ENCODE results near the gene PSME3. TPM values are rescaled to one million over a fixed set of nuclear protein-coding genes. Genes with fewer than 3 reads are reported as not detected.
A peak's percentile ranks its signal among the peaks of the same experiment; 100 is the strongest.

PSME3 gene
- total and polyA plus RNA-seq, 2 of the 13 experiments (the other 11 are each of a cell fraction or from before 2014, with no cell fraction given), result 66.3 to 135 TPM

- peak; percentile 92 for TF ChIP-seq ZHX2 (IDR thresholded peaks at IDR 0.05; ENCODE audit: low read depth)
- TF ChIP-seq ZHX2 (CRISPR knock-in tag; IDR thresholded peaks at IDR 0.05; ENCODE audit: borderline replicate concordance), result peak; percentile 51; the same call in 1 of the 2 replicates
- peak; percentile 90; the same call in 1 of the 2 replicates for TF ChIP-seq ZNF766 (CRISPR knock-in tag; IDR thresholded peaks at IDR 0.05; ENCODE audit: borderline replicate concordance)
- TF ChIP-seq CHD2 (IDR thresholded peaks at IDR 0.05; ENCODE audit: low read depth, low read length), result no peak
- TF ChIP-seq, protein P1, sequence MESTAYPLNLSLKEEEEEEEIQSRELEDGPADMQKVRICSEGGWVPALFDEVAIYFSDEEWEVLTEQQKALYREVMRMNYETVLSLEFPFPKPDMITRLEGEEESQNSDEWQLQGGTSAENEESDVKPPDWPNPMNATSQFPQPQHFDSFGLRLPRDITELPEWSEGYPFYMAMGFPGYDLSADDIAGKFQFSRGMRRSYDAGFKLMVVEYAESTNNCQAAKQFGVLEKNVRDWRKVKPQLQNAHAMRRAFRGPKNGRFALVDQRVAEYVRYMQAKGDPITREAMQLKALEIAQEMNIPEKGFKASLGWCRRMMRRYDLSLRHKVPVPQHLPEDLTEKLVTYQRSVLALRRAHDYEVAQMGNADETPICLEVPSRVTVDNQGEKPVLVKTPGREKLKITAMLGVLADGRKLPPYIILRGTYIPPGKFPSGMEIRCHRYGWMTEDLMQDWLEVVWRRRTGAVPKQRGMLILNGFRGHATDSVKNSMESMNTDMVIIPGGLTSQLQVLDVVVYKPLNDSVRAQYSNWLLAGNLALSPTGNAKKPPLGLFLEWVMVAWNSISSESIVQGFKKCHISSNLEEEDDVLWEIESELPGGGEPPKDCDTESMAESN (CRISPR knock-in tag; conservative IDR thresholded peaks at IDR 0.05), result peak; percentile 87; the same call in 1 of the 2 replicates
- peak; percentile 98 for TF ChIP-seq NRL (CRISPR knock-in tag; IDR thresholded peaks at IDR 0.05; ENCODE audit: borderline replicate concordance)
- peak; percentile 84 for TF ChIP-seq MLX (CRISPR knock-in tag; IDR thresholded peaks at IDR 0.05)
- TF ChIP-seq USF2 (IDR thresholded peaks at IDR 0.05; ENCODE audit: low read depth, low read length), result peak; percentile 39; the same call in 1 of the 2 replicates
- TF ChIP-seq USF2 (CRISPR knock-in tag; IDR thresholded peaks at IDR 0.05; ENCODE audit: borderline replicate concordance), result peak; percentile 64; the same call in 1 of the 2 replicates
- TF ChIP-seq UBTF (CRISPR knock-in tag; IDR thresholded peaks at IDR 0.05), result peak; percentile 83
- peak; percentile 83 for TF ChIP-seq ZNF552 (CRISPR knock-in tag; IDR thresholded peaks at IDR 0.05; ENCODE audit: borderline replicate concordance)
Measured at GRCh38 chr17:42832934-42833766, at the start of gene PSME3 (continued).

All from HepG2 (cell line).